HG03045 (cell line): ENCODE data around the gene TARS2.

ENCODE experiments used
- ATAC-seq: cut with Tn5 transposase; IDR thresholded peaks from one replicate; pipeline ENCODE4 v1.9.1; 2021; ENCODE audit warnings: mild to moderate bottlenecking, moderate library complexity; ENCODE audit not compliant: unreplicated experiment

The TARS2 gene

GRCh38 chr1:150555198-150555970 is 68.2 kb downstream of the TARS2 start:
- no peak for ATAC-seq

- no peak for ATAC-seq
Measured at GRCh38 chr1:150555971-150556865, 69.0 kb downstream of the TARS2 start.

GRCh38 chr1:150557065-150557600 is 69.9 kb downstream of the TARS2 start:
- ATAC-seq = no peak
